Hepatocyte (in vitro differentiated cells): ENCODE data around the gene DACH2. TPM values are rescaled to one million over a fixed set of nuclear protein-coding genes. Genes with fewer than 3 reads are reported as not detected.

Experiments used
- DNase-seq: peaks from one replicate; pipeline ENCODE4 v3.0.0-alpha.2; 2016; ENCODE audit warnings: low spot score
- H2AFZ ChIP-seq: fragments of 200-600 bp; sonication (generic); 2 replicates; pipeline ENCODE4 v1.6.0; 2016; ENCODE audit warnings: antibody characterized with exemption, mild to moderate bottlenecking
- H3K27ac ChIP-seq: fragments of 200-600 bp; sonication (generic); 2 replicates; pipeline ENCODE4 v1.5.1; 2016; ENCODE audit warnings: mild to moderate bottlenecking
- H3K27me3 ChIP-seq: fragments of 200-600 bp; sonication (generic); 2 replicates; pipeline ENCODE4 v1.6.1; 2016
- H3K36me3 ChIP-seq: fragments of 200-600 bp; sonication (generic); replicated peaks from 2 replicates; pipeline ENCODE4 v1.5.1; 2016; ENCODE audit warnings: low read depth; ENCODE audit not compliant: insufficient read depth
- H3K4me1 ChIP-seq: fragments of 200-600 bp; sonication (generic); 2 replicates; pipeline ENCODE4 v1.5.1; 2016; ENCODE audit warnings: mild to moderate bottlenecking, moderate library complexity; ENCODE audit not compliant: insufficient read depth
- H3K4me2 ChIP-seq: fragments of 200-600 bp; sonication (generic); 2 replicates; pipeline ENCODE4 v1.6.0; 2016
- H3K4me3 ChIP-seq: fragments of 200-600 bp; sonication (generic); 2 replicates; pipeline ENCODE4 v1.5.1; 2016; ENCODE audit warnings: mild to moderate bottlenecking
- H3K79me2 ChIP-seq: fragments of 200-600 bp; sonication (generic); 2 replicates; pipeline ENCODE4 v1.6.0; 2017; ENCODE audit warnings: mild to moderate bottlenecking
- H3K9me2 ChIP-seq: fragments of 200-600 bp; sonication (generic); replicated peaks from 2 replicates; pipeline ENCODE4 v1.6.0; 2017; ENCODE audit warnings: mild to moderate bottlenecking; ENCODE audit not compliant: insufficient read depth
- H3K9me3 ChIP-seq: fragments of 200-600 bp; sonication (generic); 2 replicates; pipeline ENCODE4 v1.5.1; 2016; ENCODE audit warnings: low read depth, mild to moderate bottlenecking
- H4K20me1 ChIP-seq: fragments of 200-600 bp; sonication (generic); 2 replicates; pipeline ENCODE4 v1.6.0; 2016; ENCODE audit warnings: mild to moderate bottlenecking; ENCODE audit not compliant: insufficient read depth, poor library complexity, severe bottlenecking
- EZH2 ChIP-seq: fragments of 200-600 bp; sonication (generic); IDR thresholded peaks from 2 replicates; pipeline ENCODE4 v1.6.1; 2016; ENCODE audit warnings: antibody characterized with exemption, mild to moderate bottlenecking, borderline replicate concordance
- EZH2phosphoT487 ChIP-seq: fragments of 200-600 bp; sonication (generic); IDR thresholded peaks from one replicate; pipeline ENCODE4 v1.6.1; 2018; ENCODE audit warnings: antibody characterized with exemption, mild to moderate bottlenecking, low read depth, moderate library complexity; ENCODE audit not compliant: unreplicated experiment, severe bottlenecking
- WGBS: methylation state at CpG from one replicate; pipeline ENCODE4 v1.1.6; 2016; ENCODE audit warnings: low lambda C conversion rate; ENCODE audit errors: missing lambda C conversion rate; 5-methylcytosine and 5-hydroxymethylcytosine counted together
- polyA plus RNA-seq: library from polyadenylated mRNA; unstranded; fragments of >200 nt; fragmentation: Nextera tagmentation; extraction: Ambion mirVana; gene quantifications from 2 replicates; pipeline ENCODE4 v1.2.1, GENCODE V29; 2016
- total RNA-seq: library from RNA; depleted of rRNA; stranded (reverse); fragments of >200 nt; gene quantifications from 2 replicates; pipeline ENCODE4 v1.2.3, GENCODE V29; 2014
- TF ChIP-seq, protein P1 (sequence below): fragments of 200-600 bp; sonication (generic); IDR thresholded peaks from 2 replicates; pipeline ENCODE4 v1.5.1; 2016; ENCODE audit warnings: antibody characterized with exemption, mild to moderate bottlenecking; ENCODE audit not compliant: poor library complexity

DACH2 gene
- total and polyA plus RNA-seq, 2 experiments from 2014 or later: 0.67 to 0.87 TPM

DNA sequence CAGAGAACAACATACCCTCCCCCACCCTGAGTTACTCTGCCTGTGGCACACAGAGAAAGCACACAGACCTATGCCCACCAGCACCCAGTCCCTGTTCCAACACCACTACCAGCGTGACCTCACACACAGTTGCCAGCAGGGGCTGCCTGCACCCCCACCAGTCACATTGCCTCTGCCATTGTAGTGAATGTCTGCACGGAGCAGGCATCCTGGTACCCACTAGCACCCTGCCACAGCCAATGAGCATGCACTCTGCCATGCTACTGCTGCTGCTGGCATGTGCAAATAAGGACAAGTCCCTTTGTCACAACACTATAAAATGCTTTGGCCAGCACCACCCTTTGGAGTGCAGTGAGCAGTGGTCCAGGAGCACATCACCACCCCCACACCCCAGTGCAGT, 47.1 kb downstream of the DACH2 start:
- H3K27ac ChIP-seq: no peak overlapping the region

DNA sequence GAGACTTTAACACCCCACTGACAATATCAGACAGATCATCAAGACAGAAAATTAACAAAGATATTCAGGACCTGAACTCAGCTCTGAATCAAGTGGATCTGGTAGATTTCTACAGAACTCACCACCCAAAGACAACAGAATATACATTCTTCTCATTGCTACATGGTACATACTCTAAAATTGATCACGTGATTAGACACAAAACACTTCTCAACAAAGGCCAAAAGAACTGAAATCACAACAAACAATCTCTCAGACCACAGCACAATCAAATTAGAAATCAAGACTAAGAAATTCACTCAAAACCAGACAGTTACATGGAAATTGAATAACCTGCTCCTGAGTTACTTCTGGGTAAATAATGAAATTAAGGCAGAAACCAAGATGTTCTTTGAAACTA, 49.6 kb downstream of the DACH2 start:
- 67% methylated on average over 1 of the region's 1 CpG for WGBS
- H3K79me2 ChIP-seq: no peaks in the 10 kb centered on the region
- H4K20me1 ChIP-seq: no peaks in the 10 kb centered on the region
- H3K27ac ChIP-seq: no peak overlapping the region
- no peak for DNase-seq
- H3K4me2 ChIP-seq: no peak overlapping the region
- H3K36me3 ChIP-seq: no peaks in the 10 kb centered on the region
- TF ChIP-seq, protein P1, sequence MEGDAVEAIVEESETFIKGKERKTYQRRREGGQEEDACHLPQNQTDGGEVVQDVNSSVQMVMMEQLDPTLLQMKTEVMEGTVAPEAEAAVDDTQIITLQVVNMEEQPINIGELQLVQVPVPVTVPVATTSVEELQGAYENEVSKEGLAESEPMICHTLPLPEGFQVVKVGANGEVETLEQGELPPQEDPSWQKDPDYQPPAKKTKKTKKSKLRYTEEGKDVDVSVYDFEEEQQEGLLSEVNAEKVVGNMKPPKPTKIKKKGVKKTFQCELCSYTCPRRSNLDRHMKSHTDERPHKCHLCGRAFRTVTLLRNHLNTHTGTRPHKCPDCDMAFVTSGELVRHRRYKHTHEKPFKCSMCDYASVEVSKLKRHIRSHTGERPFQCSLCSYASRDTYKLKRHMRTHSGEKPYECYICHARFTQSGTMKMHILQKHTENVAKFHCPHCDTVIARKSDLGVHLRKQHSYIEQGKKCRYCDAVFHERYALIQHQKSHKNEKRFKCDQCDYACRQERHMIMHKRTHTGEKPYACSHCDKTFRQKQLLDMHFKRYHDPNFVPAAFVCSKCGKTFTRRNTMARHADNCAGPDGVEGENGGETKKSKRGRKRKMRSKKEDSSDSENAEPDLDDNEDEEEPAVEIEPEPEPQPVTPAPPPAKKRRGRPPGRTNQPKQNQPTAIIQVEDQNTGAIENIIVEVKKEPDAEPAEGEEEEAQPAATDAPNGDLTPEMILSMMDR: no peak
- no peak for TF ChIP-seq EZH2phosphoT487
- TF ChIP-seq EZH2: no peak
- no peaks in the 10 kb centered on the region for H3K27me3 ChIP-seq
- H2AFZ ChIP-seq: no peak overlapping the region
- H3K4me1 ChIP-seq: no peaks in the 10 kb centered on the region
- no peaks in the 10 kb centered on the region for H3K9me3 ChIP-seq
- H3K9me2 ChIP-seq: no peaks in the 10 kb centered on the region
- H3K4me3 ChIP-seq: no peak overlapping the region

More for the DNA sequence above, 47.1 kb downstream of the DACH2 start:
- Histone ChIP-seq H4K20me1 (no peaks in the 10 kb centered on the region), H3K27me3 (no peaks in the 10 kb centered on the region), H3K36me3 (no peaks in the 10 kb centered on the region), H3K9me3 (no peaks in the 10 kb centered on the region), H2AFZ (no peak overlapping the region), H3K4me2 (no peak overlapping the region), H3K4me3 (no peak overlapping the region), H3K9me2 (no peaks in the 10 kb centered on the region), H3K4me1 (no peaks in the 10 kb centered on the region), H3K79me2 (no peaks in the 10 kb centered on the region)
- 74% methylated on average over 2 of the region's 2 CpGs for WGBS
- no peak for TF ChIP-seq EZH2phosphoT487
- TF ChIP-seq, protein P1: no peak
- TF ChIP-seq EZH2: no peak
- no peak for DNase-seq

DNA sequence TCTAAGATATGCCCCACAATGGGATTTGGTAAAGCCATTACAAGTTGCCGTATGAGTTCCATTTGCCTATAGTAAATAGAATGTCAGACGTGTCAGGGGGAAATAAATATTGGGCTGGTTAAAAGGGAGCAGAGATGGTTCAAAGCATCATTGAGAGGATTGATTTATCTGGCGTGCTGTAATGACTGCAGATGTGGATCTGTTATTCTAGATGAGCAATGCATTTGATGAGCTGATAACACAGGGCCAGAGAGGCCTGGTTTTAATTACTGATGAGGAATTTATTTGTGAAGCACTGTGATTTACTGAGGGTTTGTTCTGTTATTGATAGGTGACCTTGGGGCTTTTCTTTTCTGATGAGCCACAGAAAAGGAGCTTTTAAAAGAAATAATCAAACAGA, 62.5 kb downstream of the DACH2 start:
- Histone ChIP-seq H3K79me2 (no peaks in the 10 kb centered on the region), H4K20me1 (no peaks in the 10 kb centered on the region), H3K4me3 (no peak overlapping the region), H3K27ac (no peak overlapping the region), H3K27me3 (no peaks in the 10 kb centered on the region), H3K36me3 (no peaks in the 10 kb centered on the region), H3K4me1 (no peaks in the 10 kb centered on the region), H2AFZ (no peak overlapping the region), H3K9me3 (no peaks in the 10 kb centered on the region), H3K4me2 (no peak overlapping the region), H3K9me2 (no peaks in the 10 kb centered on the region)
- DNase-seq: no peak
- TF ChIP-seq EZH2phosphoT487: no peak
- TF ChIP-seq EZH2: no peak
- TF ChIP-seq, protein P1: no peak
- WGBS: 55% methylated on average over 3 of the region's 3 CpGs

DNA sequence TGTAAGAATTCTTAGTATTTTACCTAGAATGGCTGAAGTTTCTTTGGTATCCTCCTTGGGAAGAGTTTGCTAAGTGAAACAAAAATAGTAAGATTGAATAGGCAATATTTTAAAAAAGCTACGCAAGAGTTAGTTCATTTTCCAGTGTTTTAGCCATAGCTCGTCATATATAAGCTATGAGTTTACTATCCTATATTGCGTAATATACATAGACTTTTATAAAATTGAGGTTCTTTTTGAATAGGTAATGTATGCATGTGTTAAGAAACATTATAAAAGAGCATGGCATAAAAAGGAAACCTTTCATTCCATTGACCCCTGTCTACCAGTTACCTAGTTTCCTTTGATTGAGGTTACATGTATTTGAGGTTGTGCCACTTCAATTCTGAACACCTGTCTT, 67.0 kb downstream of the DACH2 start:
- 85% methylated on average over 3 of the region's 3 CpGs for WGBS
- Histone ChIP-seq H3K9me2 (no peaks in the 10 kb centered on the region), H3K4me1 (no peaks in the 10 kb centered on the region), H2AFZ (no peak overlapping the region), H3K36me3 (no peaks in the 10 kb centered on the region), H3K4me2 (no peak overlapping the region), H3K27me3 (no peaks in the 10 kb centered on the region), H3K4me3 (no peak overlapping the region), H3K9me3 (no peaks in the 10 kb centered on the region), H3K79me2 (no peaks in the 10 kb centered on the region), H3K27ac (no peak overlapping the region), H4K20me1 (no peaks in the 10 kb centered on the region)
- TF ChIP-seq EZH2: no peak
- TF ChIP-seq EZH2phosphoT487: no peak
- TF ChIP-seq, protein P1: no peak
- no peak for DNase-seq
